ENCODE data around the gene SPSB2. TPM values are rescaled to one million over a fixed set of nuclear protein-coding genes. Genes with fewer than 3 reads are reported as not detected.

The SPSB2 gene
- total and polyA plus RNA-seq, 2 experiments from 2014 or later = 8.2 to 13.1 TPM

DNA sequence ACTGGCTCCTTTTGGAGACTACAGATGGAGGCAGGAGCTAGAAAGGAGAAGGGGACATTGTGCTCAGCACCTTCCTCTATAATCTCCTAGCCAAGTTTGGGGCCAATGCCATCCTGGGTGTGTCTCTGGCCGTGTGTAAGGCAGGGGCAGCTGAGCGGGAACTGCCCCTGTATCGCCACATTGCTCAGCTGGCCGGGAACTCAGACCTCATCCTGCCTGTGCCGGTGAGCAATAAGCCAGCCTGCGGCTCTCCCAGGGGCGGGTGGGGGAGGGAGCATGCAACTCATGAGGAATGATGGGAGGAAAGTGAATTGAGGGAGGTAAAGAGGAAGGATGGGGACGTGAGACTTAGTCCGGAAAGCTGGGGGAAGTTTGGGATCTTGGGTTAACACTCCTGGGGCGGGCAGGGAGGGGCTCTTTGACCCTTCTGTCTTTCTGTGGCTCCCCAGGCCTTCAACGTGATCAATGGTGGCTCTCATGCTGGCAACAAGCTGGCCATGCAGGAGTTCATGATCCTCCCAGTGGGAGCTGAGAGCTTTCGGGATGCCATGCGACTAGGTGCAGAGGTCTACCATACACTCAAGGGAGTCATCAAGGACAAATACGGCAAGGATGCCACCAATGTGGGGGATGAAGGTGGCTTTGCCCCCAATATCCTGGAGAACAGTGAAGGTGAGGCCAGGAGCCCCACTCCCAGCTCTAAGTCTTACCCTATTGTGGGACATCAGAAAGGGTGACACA, 44.6 kb upstream of the SPSB2 start:
- DNase-seq (ENCODE audit: low spot score) (peak; percentile 14), ATAC-seq (no peak)
- peaks cover 15% of the 10 kb centered on the region for H3K27me3 Mint-ChIP-seq (ENCODE audit: insufficient read depth, low read depth, poor library complexity)
- Histone ChIP-seq H4K20me1 (replicated peaks; ENCODE audit: insufficient read depth) (no peaks in the 10 kb centered on the region), H3K4me3 (no peak overlapping the region), H3K4me1 (ENCODE audit: insufficient read depth) (peaks cover 19% of the 10 kb centered on the region), H3K27me3 (ENCODE audit: insufficient read depth) (no peaks in the 10 kb centered on the region), H2AFZ (no peak overlapping the region), H3K9me2 (ENCODE audit: insufficient read depth) (no peaks in the 10 kb centered on the region), H3K36me3 (ENCODE audit: insufficient read depth) (peaks cover 6% of the 10 kb centered on the region), H3K27ac (ENCODE audit: low read depth) (no peak overlapping the region), H3K79me2 (replicated peaks; ENCODE audit: insufficient read depth) (peaks cover 8% of the 10 kb centered on the region), H3K4me2 (no peak overlapping the region), H3F3A (replicated peaks; ENCODE audit: low read depth) (0 out of 2 replicates have a peak, but pooled peaks cover 15% of the 10 kb centered on the region)
- H3K4me3 Mint-ChIP-seq = no peak overlapping the region; the same call in 2 of the 3 replicates
- TF ChIP-seq JUNB (IDR thresholded peaks at IDR 0.05; ENCODE audit: unreplicated experiment) (no peak), EZH2 (IDR thresholded peaks at IDR 0.05; ENCODE audit: low read depth, unreplicated experiment) (no peak), ZNF114 (CRISPR knock-in tag; IDR thresholded peaks at IDR 0.05) (no peak), EZH2phosphoT487 (IDR thresholded peaks at IDR 0.05; ENCODE audit: unreplicated experiment) (no peak), STAT1 (IDR thresholded peaks at IDR 0.05; ENCODE audit: unreplicated experiment) (no peak), NANOG (IDR thresholded peaks at IDR 0.05; ENCODE audit: borderline replicate concordance) (no peak)
- TF ChIP-seq, protein P1, sequence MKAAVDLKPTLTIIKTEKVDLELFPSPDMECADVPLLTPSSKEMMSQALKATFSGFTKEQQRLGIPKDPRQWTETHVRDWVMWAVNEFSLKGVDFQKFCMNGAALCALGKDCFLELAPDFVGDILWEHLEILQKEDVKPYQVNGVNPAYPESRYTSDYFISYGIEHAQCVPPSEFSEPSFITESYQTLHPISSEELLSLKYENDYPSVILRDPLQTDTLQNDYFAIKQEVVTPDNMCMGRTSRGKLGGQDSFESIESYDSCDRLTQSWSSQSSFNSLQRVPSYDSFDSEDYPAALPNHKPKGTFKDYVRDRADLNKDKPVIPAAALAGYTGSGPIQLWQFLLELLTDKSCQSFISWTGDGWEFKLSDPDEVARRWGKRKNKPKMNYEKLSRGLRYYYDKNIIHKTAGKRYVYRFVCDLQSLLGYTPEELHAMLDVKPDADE (IDR thresholded peaks at IDR 0.05) = no peak
- no peaks in the 10 kb centered on the region for H3K9me3 Mint-ChIP-seq
- peaks cover 39% of the 10 kb centered on the region for H3K4me1 Mint-ChIP-seq
- H3K27ac Mint-ChIP-seq = no peak overlapping the region
- peaks cover 60% of the 10 kb centered on the region for H3K36me3 Mint-ChIP-seq (ENCODE audit: low read depth)

DNA sequence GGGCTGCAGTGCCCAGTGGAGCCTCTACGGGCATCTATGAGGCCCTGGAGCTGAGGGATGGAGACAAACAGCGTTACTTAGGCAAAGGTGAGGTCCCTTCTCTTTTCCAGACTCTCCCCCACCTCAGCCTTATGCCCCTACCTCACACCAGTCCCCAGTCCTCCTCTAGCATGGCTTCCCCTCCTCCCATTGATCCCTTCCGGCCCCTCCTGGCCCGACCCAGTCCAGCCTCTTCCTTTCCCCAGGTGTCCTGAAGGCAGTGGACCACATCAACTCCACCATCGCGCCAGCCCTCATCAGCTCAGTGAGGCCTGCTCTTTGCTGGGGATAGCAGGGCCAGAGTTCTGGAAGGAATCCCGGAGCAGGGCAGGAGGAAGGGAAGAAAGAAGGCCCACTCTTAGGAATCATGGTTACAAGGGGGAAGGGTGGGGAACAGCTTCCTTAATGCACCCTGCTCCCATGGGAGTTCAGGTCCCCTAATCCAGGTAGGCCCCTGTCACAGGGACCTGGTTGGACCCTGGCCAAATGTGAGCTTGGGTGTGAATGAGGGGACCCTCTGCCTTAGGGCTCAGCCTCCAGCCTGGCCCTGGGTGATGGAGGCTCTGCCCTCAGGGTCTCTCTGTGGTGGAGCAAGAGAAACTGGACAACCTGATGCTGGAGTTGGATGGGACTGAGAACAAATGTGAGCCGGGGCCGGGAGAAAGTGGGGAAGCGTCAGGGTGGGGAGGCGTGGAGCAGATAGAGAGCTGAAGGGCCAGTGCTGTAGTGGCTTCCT, 43.5 kb upstream of the SPSB2 start:
- DNase-seq (ENCODE audit: low spot score) = no peak
- no peak overlapping the region for H3K4me2 ChIP-seq
- Mint-ChIP-seq H3K4me3 (peak overlapping the region; percentile 97), H3K9me3 (no peaks in the 10 kb centered on the region), H3K27me3 (ENCODE audit: insufficient read depth, low read depth, poor library complexity) (peaks cover 17% of the 10 kb centered on the region), H3K27ac (no peak overlapping the region), H3K36me3 (ENCODE audit: low read depth) (peaks cover 50% of the 10 kb centered on the region), H3K4me1 (peaks cover 39% of the 10 kb centered on the region)
- peaks cover 8% of the 10 kb centered on the region for H3K79me2 ChIP-seq (replicated peaks; ENCODE audit: insufficient read depth)
- no peaks in the 10 kb centered on the region for H4K20me1 ChIP-seq (replicated peaks; ENCODE audit: insufficient read depth)
- no peak for ATAC-seq
- no peak for TF ChIP-seq ZNF114 (CRISPR knock-in tag; IDR thresholded peaks at IDR 0.05)
- TF ChIP-seq, protein P2, sequence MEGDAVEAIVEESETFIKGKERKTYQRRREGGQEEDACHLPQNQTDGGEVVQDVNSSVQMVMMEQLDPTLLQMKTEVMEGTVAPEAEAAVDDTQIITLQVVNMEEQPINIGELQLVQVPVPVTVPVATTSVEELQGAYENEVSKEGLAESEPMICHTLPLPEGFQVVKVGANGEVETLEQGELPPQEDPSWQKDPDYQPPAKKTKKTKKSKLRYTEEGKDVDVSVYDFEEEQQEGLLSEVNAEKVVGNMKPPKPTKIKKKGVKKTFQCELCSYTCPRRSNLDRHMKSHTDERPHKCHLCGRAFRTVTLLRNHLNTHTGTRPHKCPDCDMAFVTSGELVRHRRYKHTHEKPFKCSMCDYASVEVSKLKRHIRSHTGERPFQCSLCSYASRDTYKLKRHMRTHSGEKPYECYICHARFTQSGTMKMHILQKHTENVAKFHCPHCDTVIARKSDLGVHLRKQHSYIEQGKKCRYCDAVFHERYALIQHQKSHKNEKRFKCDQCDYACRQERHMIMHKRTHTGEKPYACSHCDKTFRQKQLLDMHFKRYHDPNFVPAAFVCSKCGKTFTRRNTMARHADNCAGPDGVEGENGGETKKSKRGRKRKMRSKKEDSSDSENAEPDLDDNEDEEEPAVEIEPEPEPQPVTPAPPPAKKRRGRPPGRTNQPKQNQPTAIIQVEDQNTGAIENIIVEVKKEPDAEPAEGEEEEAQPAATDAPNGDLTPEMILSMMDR (conservative IDR thresholded peaks at IDR 0.05; ENCODE audit: low read depth in 2 of 2) = no peak
- TF ChIP-seq EZH2phosphoT487 (IDR thresholded peaks at IDR 0.05; ENCODE audit: unreplicated experiment) = no peak
- no peak for TF ChIP-seq ZNF462 (CRISPR knock-in tag; IDR thresholded peaks at IDR 0.05)
- no peak for TF ChIP-seq NANOG (IDR thresholded peaks at IDR 0.05; ENCODE audit: borderline replicate concordance)
- no peak for TF ChIP-seq STAT1 (IDR thresholded peaks at IDR 0.05; ENCODE audit: unreplicated experiment)
- TF ChIP-seq POLR2AphosphoS5 (IDR thresholded peaks at IDR 0.05; ENCODE audit: low read depth) = no peak
- no peak for TF ChIP-seq JUNB (IDR thresholded peaks at IDR 0.05; ENCODE audit: unreplicated experiment)
- 0 out of 2 replicates have a peak, but pooled peaks cover 15% of the 10 kb centered on the region for H3F3A ChIP-seq (replicated peaks; ENCODE audit: low read depth)
- H3K4me1 ChIP-seq (ENCODE audit: insufficient read depth) = peaks cover 19% of the 10 kb centered on the region
- no peaks in the 10 kb centered on the region for H3K9me2 ChIP-seq (ENCODE audit: insufficient read depth)
- no peaks in the 10 kb centered on the region for H3K27me3 ChIP-seq (ENCODE audit: insufficient read depth)
- H2AFZ ChIP-seq = no peak overlapping the region
- no peak overlapping the region for H3K4me3 ChIP-seq
- peaks cover 6% of the 10 kb centered on the region for H3K36me3 ChIP-seq (ENCODE audit: insufficient read depth)
- H3K27ac ChIP-seq (ENCODE audit: low read depth) = no peak overlapping the region

Data from GM23338 (cell line).